Smooth muscle cell of the brain vasculature (primary cell): ENCODE data around the gene TEX264.
"Not testable (repeated sequence)": the region's sequence is repeated elsewhere in the genome, so short reads cannot be mapped to it uniquely, and the experiment has no call there.

Source experiments
- DNase-seq: peaks from one replicate; pipeline ENCODE4 v3.0.0-alpha.2; 2012; ENCODE audit warnings: low read depth, low spot score

Gene TEX264

GRCh38 chr3:51670823-51671733, at the start of gene TEX264:
Gene TEX264 (plus strand): TSS chr3:51671252. CDS start chr3:51674305, 3,053 bp downstream.
- DNase-seq, result no peak

- DNase-seq, result no peak
Measured at GRCh38 chr3:51622413-51622812, 48.6 kb upstream of the TEX264 start.

- peak; percentile 52 for DNase-seq
Measured at GRCh38 chr3:51622868-51623267, 48.2 kb upstream of the TEX264 start.

GRCh38 chr3:51630513-51630912, 40.5 kb upstream of the TEX264 start:
- DNase-seq, result no peak

- no peak for DNase-seq
Measured at GRCh38 chr3:51637144-51637940, 33.7 kb upstream of the TEX264 start.

- peak; percentile 26 for DNase-seq
Measured at GRCh38 chr3:51637941-51638471, 33.0 kb upstream of the TEX264 start.

- DNase-seq, result no peak
Measured at GRCh38 chr3:51642462-51642861, 28.6 kb upstream of the TEX264 start.

GRCh38 chr3:51646091-51646490, 25.0 kb upstream of the TEX264 start:
- no peak for DNase-seq

GRCh38 chr3:51652103-51652502, 18.9 kb upstream of the TEX264 start:
- DNase-seq, result not testable (repeated sequence)

- not testable (repeated sequence) for DNase-seq
Measured at GRCh38 chr3:51653409-51653808, 17.6 kb upstream of the TEX264 start.

GRCh38 chr3:51657234-51657633, 13.8 kb upstream of the TEX264 start:
- DNase-seq, result no peak

- no peak for DNase-seq
Measured at GRCh38 chr3:51659942-51660341, 11.1 kb upstream of the TEX264 start.

GRCh38 chr3:51662456-51662855, 8.6 kb upstream of the TEX264 start:
- DNase-seq, result no peak

GRCh38 chr3:51668756-51669155, 2.3 kb upstream of the TEX264 start:
- DNase-seq, result no peak

GRCh38 chr3:51669241-51670052, 1.6 kb upstream of the TEX264 start:
- DNase-seq, result no peak

GRCh38 chr3:51670053-51670822, 814 bp upstream of the TEX264 start:
- no peak for DNase-seq

GRCh38 chr3:51671734-51672475, 853 bp downstream of the TEX264 start:
- DNase-seq, result no peak

GRCh38 chr3:51673181-51673801, 2.2 kb downstream of the TEX264 start:
- no peak for DNase-seq
